ENCODE results near the gene S100A5.

Gene S100A5

GRCh38 chr1:153507926-153508583 is 32.7 kb downstream of the S100A5 start:
- DNase-seq (ENCODE audit: low read depth), result no peak

- DNase-seq (ENCODE audit: low read depth), result peak; percentile 88
Measured at GRCh38 chr1:153506831-153507413, 33.8 kb downstream of the S100A5 start.

DNA sequence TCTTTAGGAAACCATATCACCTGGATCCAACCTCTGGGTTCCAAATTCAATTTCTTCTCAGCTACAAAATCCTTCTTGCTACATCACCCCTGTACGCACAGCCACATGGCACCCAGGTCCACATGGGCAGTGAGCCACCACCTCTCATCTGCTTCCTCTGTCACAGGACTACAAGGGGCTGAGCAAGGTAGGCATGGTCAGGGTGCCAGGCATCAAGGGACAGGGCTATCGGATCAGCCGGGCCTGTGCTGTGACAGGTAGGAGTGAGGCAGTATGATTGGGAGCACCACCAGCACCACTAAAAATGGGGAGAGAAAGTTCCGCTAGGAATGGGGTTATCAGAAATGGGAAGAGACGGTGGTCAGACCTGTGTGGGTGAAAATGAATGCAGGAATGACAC is 34.3 kb downstream of the S100A5 start:
- DNase-seq (ENCODE audit: low read depth), result no peak

DNA sequence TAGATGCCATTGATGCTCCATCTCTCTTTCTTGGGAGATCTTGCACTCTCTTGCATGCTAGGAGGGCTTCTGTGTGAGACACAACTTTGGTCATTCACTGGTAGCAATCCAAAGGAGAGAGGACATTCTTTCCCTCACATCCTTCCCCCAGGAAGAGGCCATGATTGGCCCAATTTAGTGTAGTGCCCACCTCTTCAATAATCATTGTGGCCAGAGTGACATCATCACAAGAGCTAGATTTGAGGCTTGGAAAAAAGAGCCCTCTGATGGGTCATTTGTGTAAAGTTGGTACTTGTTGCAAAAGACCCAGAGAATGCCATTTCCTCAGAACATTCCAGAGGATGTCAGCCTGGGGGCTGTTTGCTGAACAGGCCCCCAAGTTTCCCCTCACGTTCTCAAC is 35.2 kb downstream of the S100A5 start:
- DNase-seq (ENCODE audit: low read depth), result no peak

- no peak for DNase-seq (ENCODE audit: low read depth)
Measured at GRCh38 chr1:153503766-153504165, 37.0 kb downstream of the S100A5 start.

GRCh38 chr1:153498746-153499145 is 42.0 kb downstream of the S100A5 start:
- no peak for DNase-seq (ENCODE audit: low read depth)

DNA sequence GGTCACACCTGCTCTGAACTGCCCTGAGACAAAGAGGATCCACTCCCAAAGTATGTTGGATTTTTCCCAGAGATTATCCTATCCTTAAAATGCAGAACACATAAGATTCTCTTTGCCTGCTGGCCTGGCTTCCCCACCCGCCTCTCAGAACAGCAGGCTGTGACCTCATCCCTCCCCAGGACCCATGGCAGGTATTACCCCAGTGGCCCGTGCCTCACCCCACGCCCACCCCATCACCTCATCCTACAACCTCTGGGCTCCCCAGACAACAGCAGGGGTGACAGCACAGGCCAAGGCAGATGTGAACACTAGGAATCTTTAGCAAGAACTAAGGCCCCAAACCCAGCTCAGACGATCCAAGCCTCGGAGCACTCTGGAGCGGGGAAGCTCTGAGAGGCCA is 45.2 kb downstream of the S100A5 start:
- DNase-seq (ENCODE audit: low read depth), result no peak

- peak; percentile 39 for DNase-seq (ENCODE audit: low read depth)
Measured at GRCh38 chr1:153494976-153495535, 45.7 kb downstream of the S100A5 start.

GRCh38 chr1:153493343-153493960 is 47.3 kb downstream of the S100A5 start:
- no peak for DNase-seq (ENCODE audit: low read depth)

DNA sequence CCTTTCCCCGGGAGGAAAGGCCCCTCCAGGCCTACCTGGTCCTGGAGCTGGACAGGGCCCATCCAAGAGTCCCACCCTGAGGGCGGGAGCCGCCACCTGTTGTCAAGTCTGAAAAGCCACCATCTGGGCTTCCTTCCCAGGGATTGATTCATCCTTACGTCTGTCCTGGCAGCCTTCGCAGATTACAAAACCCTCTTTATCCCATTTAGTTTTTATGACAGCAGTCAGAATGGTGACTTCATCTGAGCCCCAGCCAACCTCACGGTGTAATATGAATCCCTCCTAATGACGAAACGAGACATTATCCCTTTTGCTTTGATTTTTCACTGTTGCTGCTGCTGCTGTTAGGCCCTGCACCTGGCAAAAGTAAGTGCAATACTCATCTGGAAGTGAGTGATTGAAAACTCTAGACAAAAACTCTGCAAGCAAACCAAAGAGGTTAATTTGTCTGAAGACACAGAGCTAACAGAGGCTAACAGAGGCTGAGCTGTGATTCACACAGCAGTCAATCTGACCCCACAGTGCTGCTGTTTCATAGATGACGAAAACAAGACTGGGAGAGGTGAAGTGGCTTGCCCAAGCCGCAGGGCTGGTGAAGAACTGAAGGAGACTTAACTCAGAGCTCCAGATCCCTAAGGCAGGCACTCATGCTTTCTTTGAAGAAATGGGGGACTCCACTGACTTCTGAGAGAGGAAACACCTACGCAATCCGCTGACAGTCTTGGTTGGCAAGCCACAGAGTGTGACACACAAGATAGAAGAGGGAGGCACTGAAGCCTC is 50.3 kb downstream of the S100A5 start:
- DNase-seq (ENCODE audit: low read depth), result peak; percentile 94

DNA sequence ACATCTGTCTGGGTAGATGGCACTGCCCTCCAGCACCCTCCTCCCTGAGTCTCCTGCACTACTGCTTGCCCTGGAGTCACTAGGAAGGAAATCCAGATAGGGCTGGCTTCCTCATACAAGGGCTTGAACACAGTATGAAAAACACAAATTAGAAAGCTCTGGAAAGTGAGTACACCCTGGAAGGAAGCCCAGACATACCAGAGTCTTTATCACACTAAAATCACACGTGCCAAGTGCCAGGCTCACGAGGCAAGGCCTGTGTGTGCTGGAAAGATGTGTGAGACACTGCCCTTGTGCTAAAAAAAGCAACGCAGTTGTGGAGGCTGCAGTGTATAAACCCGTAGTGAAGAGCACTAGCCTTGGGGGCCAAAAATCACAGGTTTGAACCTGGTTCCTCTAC is 52.0 kb downstream of the S100A5 start:
- no peak for DNase-seq (ENCODE audit: low read depth)

- no peak for DNase-seq (ENCODE audit: low read depth)
Measured at GRCh38 chr1:153487707-153488106, 53.0 kb downstream of the S100A5 start.
